HCT116 (cell line): Measurements from ENCODE around the gene SMIM20. TPM values are rescaled to one million over a fixed set of nuclear protein-coding genes. Genes with fewer than 3 reads are reported as not detected.

Experiments used
- ATAC-seq: fragments of 200-7000 bp; cut with Tn5 transposase; 2 replicates; pipeline ENCODE4 v1.9.1; 2020; ENCODE audit warnings: mild to moderate bottlenecking, moderate library complexity
- BruUV-seq: library from RNA; stranded (reverse); fragments of 400-500 nt; replicated peaks from 2 replicates; lab custom pipeline; 2021; lab: Mats Ljungman, UMichigan
- CTCF ChIA-PET: fragments of 300-600 bp; sonication (Branson Sonifier 250); formaldehyde crosslinking; loops from one replicate; lab custom pipeline; 2021; ENCODE audit warnings: antibody characterized with exemption; lab: Charles Lee
- POLR2A ChIA-PET: fragments of 300-600, 350-600 bp; sonication (Branson Sonifier 250); formaldehyde crosslinking; loops from one replicate; lab custom pipeline; 2021; ENCODE audit warnings: antibody characterized with exemption; lab: Charles Lee
- RAD21 ChIA-PET, 2 experiments: fragments of 300-600 bp; sonication (Branson Sonifier 250); formaldehyde crosslinking; loops; one replicate each; lab custom pipeline; 2023; ENCODE audit warnings: low total read pairs in 2 of 2; ENCODE audit not compliant: uncharacterized antibody in 2 of 2, unreplicated experiment in 2 of 2, low non-redundant PET in 1 of 2; lab: Charles Lee
- DNase-seq: peaks from one replicate; pipeline ENCODE4 v3.0.0-alpha.2; 2010; ENCODE audit warnings: low read depth, low spot score
- H2AFZ ChIP-seq: fragments of 200-600 bp; shearing (Covaris generic), sonication (generic); 2 replicates; pipeline ENCODE4 v1.6.1; 2017; ENCODE audit warnings: low read depth, mixed run types, mixed read lengths, antibody characterized with exemption, low read length; ENCODE audit not compliant: poor library complexity, severe bottlenecking
- H3K27ac ChIP-seq: 2 replicates; pipeline ENCODE4 v1.5.1; 2012; ENCODE audit warnings: low read depth, low read length
- H3K27me3 ChIP-seq: fragments of 200-600 bp; sonication (generic); 2 replicates; pipeline ENCODE4 v1.6.1; 2016; ENCODE audit warnings: mixed run types, low read length, mixed read lengths; ENCODE audit not compliant: insufficient read depth
- H3K36me3 ChIP-seq, 2 experiments: fragments of 200-500 bp in 1 of 2; fragments of 200-600 bp in 1 of 2; sonication (Bioruptor generic) in 1 of 2; sonication (generic) in 1 of 2; 2 replicates each; pipeline versions ENCODE4 v1.5.1 to v1.6.1; 2014 to 2016; ENCODE audit warnings: low read length in 2 of 2, inconsistent platforms in 1 of 2, mixed read lengths in 1 of 2, mixed run types in 1 of 2; ENCODE audit not compliant: insufficient read depth in 2 of 2, control insufficient read depth in 1 of 2
- H3K4me1 ChIP-seq, 2 experiments: fragments of 200-600 bp in 1 of 2; sonication (generic) in 1 of 2; 2 replicates each; pipeline versions ENCODE4 v1.5.1 to v1.6.1; 2012 to 2017; ENCODE audit warnings: low read length in 2 of 2, inconsistent platforms in 1 of 2, mild to moderate bottlenecking in 1 of 2, mixed read lengths in 1 of 2, mixed run types in 1 of 2, moderate library complexity in 1 of 2; ENCODE audit not compliant: insufficient read depth in 2 of 2, control insufficient read depth in 1 of 2
- H3K4me2 ChIP-seq: fragments of 200-600 bp; sonication (generic); 2 replicates; pipeline ENCODE4 v1.6.1; 2017; ENCODE audit warnings: mixed run types, low read length, mixed read lengths
- H3K4me3 ChIP-seq, 2 experiments: fragments of 200-600 bp in 1 of 2; sonication (generic) in 1 of 2; replicated peaks in 1 of 2; 2 replicates each; pipeline ENCODE4 v1.5.1; 2011 to 2016; ENCODE audit warnings: low read length in 2 of 2, control low read depth in 1 of 2, low read depth in 1 of 2, mild to moderate bottlenecking in 1 of 2, mixed read lengths in 1 of 2, mixed run types in 1 of 2
- H3K79me2 ChIP-seq: fragments of 200-600 bp; sonication (generic); 2 replicates; pipeline ENCODE4 v1.6.1; 2017; ENCODE audit warnings: mild to moderate bottlenecking, mixed run types, low read length, moderate library complexity, mixed read lengths; ENCODE audit not compliant: insufficient read depth
- H3K9ac ChIP-seq: fragments of 200-600 bp; sonication (generic); 2 replicates; pipeline ENCODE4 v1.6.1; 2016; ENCODE audit warnings: low read length, mixed read lengths
- H3K9me2 ChIP-seq: fragments of 200-600 bp; sonication (generic), shearing (Covaris generic); 2 replicates; pipeline ENCODE4 v1.6.1; 2017; ENCODE audit warnings: mixed run types, mild to moderate bottlenecking, moderate library complexity; ENCODE audit not compliant: insufficient read depth
- H3K9me3 ChIP-seq, 2 experiments: fragments of 200-500 bp in 1 of 2; fragments of 200-600 bp in 1 of 2; sonication (Bioruptor generic) in 1 of 2; sonication (generic) in 1 of 2; 2 replicates each; pipeline ENCODE4 v1.6.1; 2014 to 2017; ENCODE audit warnings: low read length in 2 of 2, mixed read lengths in 2 of 2, inconsistent platforms in 1 of 2, low read depth in 1 of 2, mild to moderate bottlenecking in 1 of 2, mixed run types in 1 of 2, moderate library complexity in 1 of 2; ENCODE audit not compliant: control insufficient read depth in 1 of 2, insufficient read depth in 1 of 2
- H4K20me1 ChIP-seq: fragments of 200-600 bp; sonication (generic), shearing (Covaris generic); 2 replicates; pipeline ENCODE4 v1.6.1; 2017; ENCODE audit warnings: mixed run types, mild to moderate bottlenecking, moderate library complexity; ENCODE audit not compliant: insufficient read depth
- CBX3 ChIP-seq: IDR thresholded peaks from 2 replicates; pipeline ENCODE4 v1.6.1; 2012; ENCODE audit warnings: low read depth
- CTCF ChIP-seq, 3 experiments: fragments of 200-600 bp in 1 of 3; sonication (generic) in 1 of 3; IDR thresholded peaks in 2 of 3; conservative IDR thresholded peaks in 1 of 3; 2 replicates each; pipeline ENCODE4 v1.5.1; 2012 to 2017; ENCODE audit warnings: low read depth in 2 of 3, low read length in 2 of 3, antibody characterized with exemption in 1 of 3, borderline replicate concordance in 1 of 3, control low read depth in 1 of 3, mild to moderate bottlenecking in 1 of 3, mixed read lengths in 1 of 3, mixed run types in 1 of 3, moderate library complexity in 1 of 3; ENCODE audit not compliant: insufficient read depth in 1 of 3
- ELF1 ChIP-seq: IDR thresholded peaks from 2 replicates; pipeline ENCODE4 v1.6.1; 2012; ENCODE audit warnings: low read depth, borderline replicate concordance
- EZH2 ChIP-seq: fragments of 200-600 bp; sonication (generic); IDR thresholded peaks from 2 replicates; pipeline ENCODE4 v1.6.1; 2017; ENCODE audit warnings: antibody characterized with exemption, mixed run types
- FOSL1 ChIP-seq: IDR thresholded peaks from 2 replicates; pipeline ENCODE4 v1.6.1; 2012; ENCODE audit warnings: low read depth
- POLR2A ChIP-seq: IDR thresholded peaks from 2 replicates; pipeline ENCODE4 v1.7.0; 2011; ENCODE audit warnings: borderline replicate concordance; ENCODE audit not compliant: insufficient read depth, insufficient read length; ENCODE audit errors: extremely low read depth
- POLR2AphosphoS5 ChIP-seq: IDR thresholded peaks from 2 replicates; pipeline ENCODE4 v1.6.1; 2011; ENCODE audit warnings: mild to moderate bottlenecking, low read depth, low read length, moderate library complexity
- RAD21 ChIP-seq: IDR thresholded peaks from 2 replicates; pipeline ENCODE4 v1.6.1; 2012; ENCODE audit warnings: low read depth, mild to moderate bottlenecking
- SP1 ChIP-seq: IDR thresholded peaks from 2 replicates; pipeline ENCODE4 v1.6.1; 2012; ENCODE audit warnings: low read depth
- SRF ChIP-seq: IDR thresholded peaks from 2 replicates; pipeline ENCODE4 v1.6.1; 2012; ENCODE audit warnings: low read depth
- TCF7L2 ChIP-seq: IDR thresholded peaks from 2 replicates; pipeline ENCODE4 v1.7.0; 2011; ENCODE audit warnings: borderline replicate concordance, inconsistent platforms; ENCODE audit not compliant: insufficient read depth, insufficient read length; ENCODE audit errors: extremely low read depth
- YY1 ChIP-seq: IDR thresholded peaks from 2 replicates; pipeline ENCODE4 v1.6.1; 2011; ENCODE audit warnings: low read length, low read depth, moderate library complexity, mild to moderate bottlenecking; ENCODE audit not compliant: insufficient replicate concordance; ENCODE audit errors: extremely low read depth
- ZBTB33 ChIP-seq: IDR thresholded peaks from 2 replicates; pipeline ENCODE4 v1.6.1; 2011; ENCODE audit warnings: mild to moderate bottlenecking, low read length, moderate library complexity; ENCODE audit not compliant: insufficient replicate concordance; ENCODE audit errors: extremely low read depth
- ZFX ChIP-seq: fragments of 450-650 bp; IDR thresholded peaks from 2 replicates; pipeline ENCODE4 v1.6.1; 2017
- ZNF274 ChIP-seq: fragments of 200-500 bp; sonication (Bioruptor generic); IDR thresholded peaks from 2 replicates; pipeline ENCODE4 v1.6.1; 2014; ENCODE audit warnings: mild to moderate bottlenecking, low read depth, low read length, inconsistent platforms
- intact Hi-C: fragments of 100-400 bp; cut with micrococcal nuclease; formaldehyde crosslinking; loops from 2 replicates; pipeline ENCODE4 v1.10.0; 2022
- total RNA-seq: library from RNA; stranded (reverse); gene quantifications from one replicate; pipeline ENCODE4 v1.2.1, GENCODE V29; 2021; ENCODE audit not compliant: unreplicated experiment
- TF ChIP-seq, protein P1 (sequence below): IDR thresholded peaks from 2 replicates; pipeline ENCODE4 v1.6.1; 2012

Gene SMIM20
- total RNA-seq, 1 experiment from 2014 or later: 36.9 TPM

- no peak for TF ChIP-seq FOSL1
- no peak for TF ChIP-seq ZNF274
- TF ChIP-seq POLR2AphosphoS5: no peak
- TF ChIP-seq RAD21: no peak
Measured at GRCh38 chr4:25927361-25928195, 13.6 kb downstream of the SMIM20 start (continued).

DNA sequence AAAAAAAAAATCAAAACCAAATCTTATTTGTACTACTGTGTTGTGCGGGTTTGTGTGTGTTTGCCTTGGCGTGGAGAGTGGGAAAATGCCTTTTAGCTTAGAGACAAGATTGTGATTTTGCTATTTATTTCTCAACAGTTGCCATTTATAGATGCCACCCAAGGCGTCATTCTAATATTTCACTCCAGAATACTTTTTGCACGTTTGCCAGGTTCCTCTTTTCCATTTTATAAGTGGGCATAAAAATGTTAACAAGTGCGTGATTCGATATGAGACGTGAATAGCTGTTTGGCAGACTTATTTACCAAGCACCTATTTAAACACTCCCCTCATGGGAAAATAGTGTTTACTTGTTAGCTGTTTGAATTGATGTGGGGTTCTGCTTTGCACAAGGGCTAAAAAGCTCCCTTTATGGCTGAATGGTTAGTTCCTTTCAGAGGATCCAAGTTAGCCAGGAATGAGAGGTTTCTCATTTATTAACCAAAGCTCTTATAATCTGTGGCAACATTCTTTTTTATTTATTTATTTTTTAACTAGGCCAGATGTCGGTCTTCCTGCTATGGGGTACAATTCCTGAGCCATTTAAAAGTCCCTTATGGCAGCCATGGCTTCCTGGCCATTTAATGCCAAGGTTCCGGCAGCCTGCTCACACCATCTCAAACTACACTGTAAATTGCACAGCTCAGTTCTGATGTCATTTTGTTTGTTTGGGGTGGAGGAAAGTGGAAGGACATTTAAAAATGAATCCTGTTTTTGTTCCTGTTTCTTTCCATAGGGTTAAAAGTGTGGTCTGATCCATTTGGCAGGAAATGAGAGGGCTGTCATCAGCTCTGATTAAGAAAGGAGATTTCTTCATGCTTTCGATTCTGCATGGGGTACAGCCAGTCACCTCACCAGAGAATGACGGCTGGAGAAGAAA is 14.6 kb downstream of the SMIM20 start:
- ChIA-PET CTCF (no interaction called here), POLR2A (no interaction called here), RAD21 (no interaction called here)
- DNase-seq (no peak), ATAC-seq (no peak)
- Histone ChIP-seq H3K4me1 (no peaks in the 10 kb centered on the region), H3K27me3 (no peaks in the 10 kb centered on the region), H4K20me1 (0 out of 2 replicates have a peak, but pooled peaks cover 7% of the 10 kb centered on the region), H3K9me2 (no peaks in the 10 kb centered on the region), H3K9ac (no peak overlapping the region), H3K9me3 (no peaks in the 10 kb centered on the region), H3K27ac (no peak overlapping the region), H3K36me3 (0 out of 4 replicates have a peak, but pooled peaks cover 0 to 3% of the 10 kb centered on the region in 2 experiments), H2AFZ (no peak overlapping the region), H3K4me2 (no peak overlapping the region), H3K79me2 (peaks cover 17% of the 10 kb centered on the region), H3K4me3 (no peak overlapping the region)
- BruUV-seq: no TSS peak
- intact Hi-C loops: loop anchor here (5.0 to 10.0 kb wide), 2 partner anchors 406 to 484 kb away; no protein-coding TSS in a partner anchor
- TF ChIP-seq, protein P1, sequence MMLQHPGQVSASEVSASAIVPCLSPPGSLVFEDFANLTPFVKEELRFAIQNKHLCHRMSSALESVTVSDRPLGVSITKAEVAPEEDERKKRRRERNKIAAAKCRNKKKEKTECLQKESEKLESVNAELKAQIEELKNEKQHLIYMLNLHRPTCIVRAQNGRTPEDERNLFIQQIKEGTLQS: no peak
- TF ChIP-seq ZBTB33 (no peak), ZFX (no peak), RAD21 (no peak), CTCF (IDR thresholded peaks at IDR 0.05 in 2 of 3, conservative IDR thresholded peaks at IDR 0.05 in 1 of 3; ENCODE audit: borderline replicate concordance in 1 of 3, insufficient read depth in 1 of 3, low read depth in 2 of 3, low read length in 2 of 3) (no peak), TCF7L2 (no peak), EZH2 (no peak), YY1 (no peak), SP1 (no peak), ELF1 (no peak), SRF (no peak), POLR2A (no peak), CBX3 (no peak)
